ENCODE measurements around the gene MKRN3.
"Not testable (repeated sequence)": the region's sequence is repeated elsewhere in the genome, so short reads cannot be mapped to it uniquely, and the experiment has no call there.

The MKRN3 gene

GRCh38 chr15:23588268-23588667 is 22.8 kb downstream of the MKRN3 start:
- DNase-seq (ENCODE audit: low read depth in 2 of 2), result no peak

DNA sequence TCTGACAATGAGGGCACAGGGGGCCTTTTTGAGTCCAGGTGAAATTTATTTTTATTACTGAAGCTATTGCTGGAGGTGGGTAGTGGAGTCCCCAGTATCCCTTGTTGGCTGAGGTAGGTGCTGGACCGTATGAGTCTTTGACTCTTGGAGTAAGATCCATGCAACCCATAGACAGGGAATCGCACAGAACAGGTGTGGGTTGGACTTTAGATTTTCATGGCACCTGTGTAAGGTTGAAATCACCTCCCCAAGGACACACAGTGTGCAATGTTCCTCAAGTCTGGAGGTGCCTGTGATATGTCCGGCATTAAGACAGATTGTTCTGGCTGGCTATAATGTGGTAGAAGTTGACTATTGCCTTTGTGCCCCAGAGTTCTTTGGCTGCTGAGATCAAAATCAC is 23.5 kb downstream of the MKRN3 start:
- DNase-seq (ENCODE audit: low read depth in 2 of 2), result no peak

GRCh38 chr15:23594252-23594770 is 28.8 kb downstream of the MKRN3 start:
- no peak for DNase-seq (ENCODE audit: low read depth in 2 of 2)

GRCh38 chr15:23595368-23595767 is 29.9 kb downstream of the MKRN3 start:
- no peak for DNase-seq (ENCODE audit: low read depth in 2 of 2)

DNA sequence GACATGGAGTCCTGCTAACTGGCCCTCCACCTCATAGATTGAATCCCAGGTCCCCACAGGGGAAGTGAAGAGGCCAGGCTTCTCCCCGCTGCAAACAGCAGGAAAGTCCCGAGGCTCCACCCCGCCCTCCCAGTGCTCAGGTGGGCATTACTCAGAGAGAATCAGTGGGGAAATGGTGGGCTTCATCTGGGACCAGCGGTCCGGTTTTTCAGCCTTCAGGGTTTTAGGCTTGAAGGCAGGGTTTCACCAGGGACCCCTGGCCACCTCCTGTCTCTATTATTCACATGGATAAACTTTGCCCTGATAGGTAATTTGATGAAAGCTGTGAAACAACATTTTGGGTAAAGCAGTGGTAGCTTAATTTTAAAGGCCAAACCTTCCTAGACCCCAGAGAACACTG is 31.3 kb downstream of the MKRN3 start:
- no peak for DNase-seq (ENCODE audit: low read depth in 2 of 2)

- DNase-seq (ENCODE audit: low read depth in 2 of 2), result not testable (repeated sequence)
Observed at GRCh38 chr15:23597278-23597677, 31.8 kb downstream of the MKRN3 start.

DNA sequence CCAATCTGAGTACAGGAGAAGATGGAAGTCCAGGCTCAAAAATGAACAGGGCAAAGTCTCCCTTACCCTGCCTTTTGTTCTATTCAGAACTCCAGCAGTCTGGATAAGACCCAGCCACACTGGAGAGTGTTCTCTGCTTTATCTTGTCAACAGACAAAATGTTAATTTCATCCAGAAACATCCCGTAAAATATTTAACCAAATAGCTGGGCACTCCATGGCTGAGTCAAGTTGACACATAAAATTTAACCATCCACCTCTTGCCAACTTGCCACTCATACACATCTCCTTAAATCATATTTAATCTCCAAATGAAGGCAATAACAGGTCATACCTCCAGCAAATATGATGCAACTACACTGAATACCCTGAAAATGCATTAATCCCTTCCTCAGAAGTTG is 33.6 kb downstream of the MKRN3 start:
- DNase-seq (ENCODE audit: low read depth in 2 of 2), result no peak

DNA sequence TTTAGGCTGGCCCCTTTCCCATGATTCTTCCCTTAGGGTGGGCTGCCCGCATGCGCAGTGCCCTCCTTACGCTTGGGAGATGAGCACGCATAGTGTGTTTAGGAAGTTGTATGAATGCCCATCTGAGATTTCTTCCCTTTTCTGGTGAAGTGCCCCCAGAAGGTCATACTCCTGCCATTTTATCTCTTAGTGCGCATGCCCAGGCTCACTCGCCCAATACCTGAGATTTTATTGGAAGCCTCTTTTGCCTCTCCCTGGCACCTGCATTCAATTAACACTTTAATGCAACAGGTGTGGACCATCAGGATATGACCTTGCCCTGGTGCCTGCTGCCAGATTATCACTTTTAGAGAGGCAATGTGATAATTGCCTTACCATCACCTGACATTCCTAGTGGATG is 36.6 kb downstream of the MKRN3 start:
- DNase-seq (ENCODE audit: low read depth in 2 of 2), result no peak

GRCh38 chr15:23606226-23606625 is 40.8 kb downstream of the MKRN3 start:
- no peak for DNase-seq (ENCODE audit: low read depth in 2 of 2)

GRCh38 chr15:23616536-23616935 is 51.1 kb downstream of the MKRN3 start:
- no peak for DNase-seq (ENCODE audit: low read depth in 2 of 2)

All from stimulated activated CD8-positive, alpha-beta memory T cell treated with anti-CD3 and anti-CD28 coated beads, Interleukin-7, amount 100 ng/mL, for 4 hours (primary cell).